ENCODE results near the gene CXCL6.

Gene CXCL6

DNA sequence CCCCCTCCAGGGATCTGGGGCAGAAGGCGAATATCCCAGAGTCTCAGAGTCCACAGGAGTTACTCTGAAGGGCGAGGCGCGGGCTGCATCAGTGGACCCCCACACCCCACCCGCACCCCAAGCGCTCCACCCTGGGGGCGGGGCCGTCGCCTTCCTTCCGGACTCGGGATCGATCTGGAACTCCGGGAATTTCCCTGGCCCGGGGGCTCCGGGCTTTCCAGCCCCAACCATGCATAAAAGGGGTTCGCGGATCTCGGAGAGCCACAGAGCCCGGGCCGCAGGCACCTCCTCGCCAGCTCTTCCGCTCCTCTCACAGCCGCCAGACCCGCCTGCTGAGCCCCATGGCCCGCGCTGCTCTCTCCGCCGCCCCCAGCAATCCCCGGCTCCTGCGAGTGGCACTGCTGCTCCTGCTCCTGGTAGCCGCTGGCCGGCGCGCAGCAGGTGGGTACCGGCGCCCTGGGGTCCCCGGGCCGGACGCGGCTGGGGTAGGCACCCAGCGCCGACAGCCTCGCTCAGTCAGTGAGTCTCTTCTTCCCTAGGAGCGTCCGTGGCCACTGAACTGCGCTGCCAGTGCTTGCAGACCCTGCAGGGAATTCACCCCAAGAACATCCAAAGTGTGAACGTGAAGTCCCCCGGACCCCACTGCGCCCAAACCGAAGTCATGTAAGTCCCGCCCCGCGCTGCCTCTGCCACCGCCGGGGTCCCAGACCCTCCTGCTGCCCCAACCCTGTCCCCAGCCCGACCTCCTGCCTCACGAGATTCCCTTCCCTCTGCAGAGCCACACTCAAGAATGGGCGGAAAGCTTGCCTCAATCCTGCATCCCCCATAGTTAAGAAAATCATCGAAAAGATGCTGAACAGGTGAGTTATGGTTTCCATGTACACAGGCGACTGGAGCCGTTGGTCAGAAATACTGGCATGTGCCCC, 32.9 kb downstream of the CXCL6 start, which contains the start of gene CXCL1:
TSS of gene CXCL1 (plus strand) at position 264 of the 926 bp plus-strand sequence. CDS start at position 342, 78 bp downstream.
- DNase-seq: peak; percentile 12

DNA sequence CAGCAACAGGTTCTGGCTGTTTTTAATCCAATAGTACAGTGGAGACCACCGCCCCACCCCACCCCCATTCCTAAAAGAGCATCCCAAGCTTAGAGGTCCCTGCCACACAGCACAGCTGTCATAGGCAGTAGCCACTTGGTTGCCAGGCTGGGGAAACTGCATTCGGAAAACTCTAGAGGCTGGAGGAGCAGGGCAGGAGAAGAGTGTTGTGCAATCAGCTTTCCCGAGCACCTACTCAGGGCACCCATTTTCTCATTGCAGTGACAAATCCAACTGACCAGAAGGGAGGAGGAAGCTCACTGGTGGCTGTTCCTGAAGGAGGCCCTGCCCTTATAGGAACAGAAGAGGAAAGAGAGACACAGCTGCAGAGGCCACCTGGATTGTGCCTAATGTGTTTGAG, 33.8 kb downstream of the CXCL6 start:
- peak; percentile 20 for DNase-seq

DNA sequence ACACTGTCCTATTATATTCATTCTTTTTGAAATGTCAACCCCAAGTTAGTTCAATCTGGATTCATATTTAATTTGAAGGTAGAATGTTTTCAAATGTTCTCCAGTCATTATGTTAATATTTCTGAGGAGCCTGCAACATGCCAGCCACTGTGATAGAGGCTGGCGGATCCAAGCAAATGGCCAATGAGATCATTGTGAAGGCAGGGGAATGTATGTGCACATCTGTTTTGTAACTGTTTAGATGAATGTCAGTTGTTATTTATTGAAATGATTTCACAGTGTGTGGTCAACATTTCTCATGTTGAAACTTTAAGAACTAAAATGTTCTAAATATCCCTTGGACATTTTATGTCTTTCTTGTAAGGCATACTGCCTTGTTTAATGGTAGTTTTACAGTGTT, 34.3 kb downstream of the CXCL6 start:
- DNase-seq: peak; percentile 47

DNA sequence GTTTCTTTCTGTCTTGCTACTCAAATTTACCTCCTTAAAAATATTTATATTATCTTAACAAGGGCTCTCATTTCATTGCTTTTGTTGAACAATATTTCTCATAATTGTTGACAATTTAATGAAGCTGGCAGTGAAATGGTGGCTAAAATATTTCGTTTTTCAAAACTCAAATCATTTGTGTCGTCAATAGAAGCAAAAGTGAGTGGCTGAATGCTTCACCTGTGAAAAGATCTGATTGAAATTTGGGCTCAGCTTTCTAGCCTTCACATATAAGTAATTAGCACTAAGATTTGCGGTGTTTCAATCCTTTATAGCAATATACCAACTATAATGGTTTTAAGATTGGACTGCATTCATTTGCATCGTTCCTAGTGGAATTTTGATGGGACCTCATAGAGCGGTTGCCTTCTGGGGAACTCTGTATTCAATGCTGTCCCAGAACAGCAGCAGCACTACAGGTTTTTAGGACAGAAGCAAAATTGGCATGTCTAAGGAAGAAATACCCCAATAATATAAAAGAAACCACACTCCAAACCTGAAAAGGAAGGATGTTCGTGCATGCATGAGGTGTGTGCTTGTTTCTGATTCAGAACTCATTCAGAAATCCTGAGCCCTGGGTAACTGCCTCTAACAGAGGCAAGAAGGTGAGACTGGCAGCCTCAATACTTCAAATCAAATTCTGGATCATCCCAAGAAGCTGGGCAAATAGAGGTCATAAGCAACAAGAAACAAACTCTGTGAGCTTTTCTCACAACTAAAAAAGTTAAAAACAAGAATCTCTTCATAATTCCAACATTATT, 35.2 kb downstream of the CXCL6 start:
- DNase-seq: no peak

DNA sequence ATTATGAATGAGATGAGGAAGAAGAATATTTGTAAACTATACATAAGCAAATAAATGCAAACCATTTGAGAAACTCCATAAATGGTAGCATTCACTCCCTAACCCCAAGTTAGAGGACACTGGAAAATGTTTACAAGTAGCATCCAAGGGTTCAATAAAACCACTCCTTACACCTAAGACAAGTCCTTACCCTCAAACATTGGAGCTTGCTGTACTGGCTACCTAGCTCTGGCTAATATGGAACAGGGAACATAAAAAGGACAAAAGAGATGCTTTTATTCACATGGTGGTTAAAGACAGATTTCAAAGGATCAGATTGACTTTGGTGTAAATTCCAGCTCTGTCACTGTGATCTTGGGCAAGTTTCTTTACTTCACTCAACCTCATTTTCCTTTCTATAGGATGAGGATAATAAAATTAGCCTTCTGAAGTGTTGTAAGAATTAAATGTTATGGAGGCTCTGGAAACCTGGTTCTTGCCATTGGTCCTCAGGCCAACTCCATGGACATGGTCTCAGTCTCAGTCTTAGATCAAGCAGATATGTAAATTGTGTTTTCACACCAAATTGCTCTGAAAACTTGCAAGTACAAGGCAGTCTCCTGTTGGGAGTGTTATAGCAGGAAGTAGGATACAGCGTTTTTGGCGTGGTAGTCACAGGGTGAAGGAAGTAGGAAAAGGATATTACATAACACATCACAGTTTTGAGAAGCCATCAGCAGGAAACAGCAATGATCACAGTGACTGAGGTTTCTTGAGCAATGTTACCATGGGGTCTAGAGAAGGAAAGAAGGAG, 36.0 kb downstream of the CXCL6 start:
- no peak for DNase-seq

DNA sequence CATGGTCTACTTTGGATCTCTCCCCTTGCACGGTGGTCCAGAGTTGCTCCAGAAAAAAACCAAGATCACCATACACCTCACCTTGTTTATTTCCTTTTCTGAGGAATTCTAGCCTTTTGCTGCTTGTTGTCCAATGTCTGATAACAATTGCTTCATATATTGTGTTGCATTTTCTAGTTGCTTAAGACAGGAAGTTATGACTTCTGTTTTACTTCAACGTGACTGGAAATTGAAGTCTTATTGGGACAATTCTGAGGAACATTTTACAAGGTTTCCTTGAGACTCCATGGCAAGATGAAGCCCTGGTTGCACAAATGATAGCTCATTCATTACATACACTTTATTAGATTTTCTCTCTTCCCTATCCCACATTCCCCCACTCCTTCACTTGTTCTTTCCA, 37.9 kb downstream of the CXCL6 start:
- no peak for DNase-seq

DNA sequence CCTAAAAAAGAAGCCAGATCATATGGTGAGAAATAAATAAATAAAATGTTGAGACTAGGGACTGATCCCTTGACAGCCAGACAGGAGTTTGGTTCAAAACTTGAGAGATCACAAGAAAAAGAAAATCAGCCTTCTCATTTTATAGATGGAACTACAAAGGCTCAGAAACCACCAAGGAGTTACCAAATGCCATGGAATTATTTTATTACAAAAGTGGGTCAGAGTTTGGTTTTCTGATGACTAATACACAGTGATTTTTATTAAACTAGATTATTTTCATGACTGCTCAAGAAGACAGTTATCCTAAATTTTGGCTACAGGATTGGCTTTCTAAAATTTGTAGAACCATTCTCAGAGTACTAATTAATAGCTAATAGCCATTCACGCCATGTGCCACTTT, 38.9 kb downstream of the CXCL6 start:
- no peak for DNase-seq

DNA sequence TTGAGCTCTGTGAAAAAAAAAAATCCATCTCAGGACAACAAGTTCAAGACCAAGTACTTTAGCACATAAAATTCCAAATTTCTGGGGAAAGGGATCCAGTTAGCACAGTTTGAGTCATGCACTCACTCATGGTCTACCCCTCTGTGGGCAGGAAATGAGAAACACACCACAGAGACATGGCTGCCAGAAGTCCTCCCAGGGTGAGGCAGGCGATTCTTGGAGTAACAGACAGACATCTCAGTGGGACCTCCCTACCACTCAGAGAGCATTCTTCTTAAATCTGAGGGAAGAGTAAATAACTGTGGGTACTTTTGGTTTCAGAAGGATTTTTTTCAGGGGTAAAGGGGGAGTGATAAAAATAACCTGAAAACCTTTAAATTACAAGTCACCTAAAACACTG, 46.8 kb downstream of the CXCL6 start:
- DNase-seq: peak; percentile 46

DNA sequence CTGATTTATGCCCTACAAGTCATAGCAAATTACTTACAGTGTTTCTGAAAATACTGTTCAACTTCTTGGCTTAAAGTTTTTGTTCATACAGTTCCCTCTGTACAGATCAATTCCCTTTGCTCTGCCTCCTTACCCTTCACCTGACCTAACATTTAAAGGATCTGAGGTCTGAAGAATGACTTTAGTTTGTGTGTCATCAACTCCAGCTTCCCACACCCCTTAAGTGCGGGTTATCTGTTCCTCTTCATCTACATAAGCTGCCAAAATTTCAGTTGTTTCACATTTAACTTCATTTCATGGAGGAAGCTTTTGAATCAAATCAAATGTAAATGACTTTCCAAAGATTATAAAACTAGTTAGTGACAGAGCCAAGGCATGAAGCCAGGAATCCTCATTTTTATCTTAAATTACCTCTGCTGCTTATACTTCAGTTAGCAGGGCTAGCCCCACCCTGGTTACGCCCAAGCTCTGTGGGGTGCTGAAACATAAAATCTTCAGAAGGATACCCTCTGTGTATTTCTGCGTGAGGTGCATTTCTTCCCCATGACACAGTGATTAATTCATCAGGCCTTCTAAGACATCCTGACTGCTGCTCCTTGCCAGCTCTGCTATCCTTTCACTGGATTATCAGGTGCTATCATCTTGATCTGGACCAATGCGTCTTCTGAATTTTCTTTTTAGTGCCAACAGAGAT, 49.2 kb downstream of the CXCL6 start:
- peak; percentile 29 for DNase-seq
